ENCODE data around the gene BAZ2B. TPM values are rescaled to one million over a fixed set of nuclear protein-coding genes. Genes with fewer than 3 reads are reported as not detected.
"Not testable (repeated sequence)": the region's sequence is repeated elsewhere in the genome, so short reads cannot be mapped to it uniquely, and the experiment has no call there.

The BAZ2B gene
- total RNA-seq, 1 donor from 2014 or later = 76.2 TPM

- Histone ChIP-seq H3K4me3 (ENCODE audit: low read length in 3 of 3) (no peak overlapping the region), H3K4me1 (ENCODE audit: control insufficient read depth in 3 of 3, insufficient read depth in 3 of 3, low read length in 3 of 3) (no peaks in the 10 kb centered on the region), H3K27ac (ENCODE audit: low read depth, low read length) (no peak overlapping the region), H3K27me3 (ENCODE audit: control insufficient read depth in 3 of 3, insufficient read depth in 3 of 3, low read length in 3 of 3) (no peaks in the 10 kb centered on the region), H3K36me3 (ENCODE audit: control insufficient read depth in 3 of 3, insufficient read depth in 3 of 3, low read length in 3 of 3) (peaks cover 6 to 16% (median 10%) of the 10 kb centered on the region in 3 donors), H3K9me3 (ENCODE audit: control insufficient read depth in 3 of 3, low read length in 3 of 3) (no peaks in the 10 kb centered on the region), H3K9ac (ENCODE audit: low read depth in 1 of 3, low read length in 3 of 3) (no peak overlapping the region)
Measured at GRCh38 chr2:159409116-159409800, 207.1 kb downstream of the BAZ2B start.

- no peaks in the 10 kb centered on the region for H3K9me3 ChIP-seq (ENCODE audit: control insufficient read depth in 3 of 3, low read length in 3 of 3)
- no peak overlapping the region for H3K27ac ChIP-seq (ENCODE audit: low read depth, low read length)
- H3K4me1 ChIP-seq (ENCODE audit: control insufficient read depth in 3 of 3, insufficient read depth in 3 of 3, low read length in 3 of 3) = no peaks in the 10 kb centered on the region
- no peak overlapping the region for H3K4me3 ChIP-seq (ENCODE audit: low read length in 3 of 3)
- H3K36me3 ChIP-seq (ENCODE audit: control insufficient read depth in 3 of 3, insufficient read depth in 3 of 3, low read length in 3 of 3) = peaks cover 0 to 5% (median 0%) of the 10 kb centered on the region in 3 donors
- H3K9ac ChIP-seq (ENCODE audit: low read depth in 1 of 3, low read length in 3 of 3) = no peak overlapping the region
- H3K27me3 ChIP-seq (ENCODE audit: control insufficient read depth in 3 of 3, insufficient read depth in 3 of 3, low read length in 3 of 3) = no peaks in the 10 kb centered on the region
Measured at GRCh38 chr2:159402790-159403189, 213.6 kb downstream of the BAZ2B start.

DNA sequence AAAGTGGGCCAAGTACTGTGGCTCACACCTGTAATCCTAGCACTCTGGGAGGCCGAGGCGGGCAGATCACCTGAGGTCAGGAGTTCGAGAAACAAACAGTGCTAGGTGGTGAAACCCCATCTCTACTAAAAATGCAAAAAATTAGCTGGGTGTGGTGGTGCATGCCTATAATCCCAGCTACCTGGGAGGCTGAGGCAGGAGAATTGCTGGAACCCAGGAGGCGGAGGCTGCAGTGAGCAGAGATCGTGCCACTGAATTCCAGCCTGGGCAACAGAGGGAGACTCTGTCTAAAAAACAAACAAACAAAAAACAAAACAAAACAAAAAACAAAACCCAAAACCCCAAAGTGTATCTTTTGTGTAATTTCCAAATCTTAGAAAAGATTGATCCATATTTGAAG is 214.2 kb downstream of the BAZ2B start:
- not testable (repeated sequence) for H3K9me3 ChIP-seq (ENCODE audit: control insufficient read depth in 3 of 3, low read length in 3 of 3); H3K4me1 ChIP-seq (ENCODE audit: control insufficient read depth in 3 of 3, insufficient read depth in 3 of 3, low read length in 3 of 3); H3K9ac ChIP-seq (ENCODE audit: low read depth in 1 of 3, low read length in 3 of 3); H3K36me3 ChIP-seq (ENCODE audit: control insufficient read depth in 3 of 3, insufficient read depth in 3 of 3, low read length in 3 of 3); H3K27me3 ChIP-seq (ENCODE audit: control insufficient read depth in 3 of 3, insufficient read depth in 3 of 3, low read length in 3 of 3); H3K27ac ChIP-seq (ENCODE audit: low read depth, low read length); H3K4me3 ChIP-seq (ENCODE audit: low read length in 3 of 3)

DNA sequence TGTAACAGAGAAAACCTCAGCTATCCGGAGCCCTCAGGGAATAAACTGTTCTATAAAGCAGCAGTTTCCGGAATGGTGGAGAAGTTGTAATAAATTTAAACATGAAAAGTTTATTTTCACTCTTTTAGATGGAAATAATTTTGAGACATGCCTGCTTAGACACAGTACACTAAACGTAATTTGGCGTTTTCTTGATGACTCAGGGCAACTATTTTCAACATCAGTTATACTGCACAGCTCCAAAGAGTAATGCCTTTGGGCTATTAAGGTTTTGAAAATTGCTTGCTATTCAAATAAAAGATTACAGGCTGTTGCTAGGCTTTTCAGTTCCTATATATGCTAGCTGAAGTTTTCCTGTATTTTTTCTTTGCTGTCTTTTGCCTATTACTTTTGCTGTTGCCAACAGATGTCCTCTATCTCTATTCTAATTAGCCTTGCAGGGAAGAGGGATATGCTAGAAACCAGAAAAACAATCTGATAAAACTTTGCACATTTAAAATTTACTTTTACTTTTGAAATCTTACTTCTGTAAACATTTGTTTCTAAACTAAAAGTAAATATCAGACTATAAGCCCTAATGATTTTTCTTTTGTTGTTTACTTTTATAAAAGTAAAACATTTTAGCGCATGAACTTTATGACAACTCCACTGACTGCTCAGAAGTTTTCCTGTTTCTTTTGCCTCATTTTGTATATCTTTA is 216.5 kb downstream of the BAZ2B start:
- Histone ChIP-seq H3K4me1 (ENCODE audit: control insufficient read depth in 3 of 3, insufficient read depth in 3 of 3, low read length in 3 of 3) (no peaks in the 10 kb centered on the region), H3K9me3 (ENCODE audit: control insufficient read depth in 3 of 3, low read length in 3 of 3) (no peaks in the 10 kb centered on the region), H3K9ac (ENCODE audit: low read depth in 1 of 3, low read length in 3 of 3) (no peak overlapping the region), H3K36me3 (ENCODE audit: control insufficient read depth in 3 of 3, insufficient read depth in 3 of 3, low read length in 3 of 3) (no peaks in the 10 kb centered on the region), H3K27me3 (ENCODE audit: control insufficient read depth in 3 of 3, insufficient read depth in 3 of 3, low read length in 3 of 3) (no peaks in the 10 kb centered on the region), H3K4me3 (ENCODE audit: low read length in 3 of 3) (no peak overlapping the region), H3K27ac (ENCODE audit: low read depth, low read length) (no peak overlapping the region)

DNA sequence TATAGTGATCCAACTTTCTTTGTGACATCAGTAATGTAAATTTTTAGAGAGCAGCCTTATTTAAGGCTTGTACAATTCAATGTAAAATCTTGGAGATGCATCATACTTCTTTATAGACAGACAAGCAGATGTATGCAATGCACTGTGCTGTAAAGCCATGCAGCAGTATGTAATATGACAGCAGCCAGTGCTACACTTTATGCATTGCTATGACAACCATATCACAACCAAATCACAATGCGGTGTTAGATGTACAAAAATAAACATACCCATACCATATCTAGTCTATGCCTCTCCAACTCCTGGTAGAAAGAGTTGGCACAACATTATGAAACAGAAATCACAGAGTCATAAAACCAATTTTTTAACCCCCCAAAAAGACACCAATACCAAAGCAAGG is 219.5 kb downstream of the BAZ2B start:
- Histone ChIP-seq H3K36me3 (ENCODE audit: control insufficient read depth in 3 of 3, insufficient read depth in 3 of 3, low read length in 3 of 3) (peaks cover 3 to 9% (median 8%) of the 10 kb centered on the region in 3 donors), H3K27ac (ENCODE audit: low read depth, low read length) (no peak overlapping the region)

GRCh38 chr2:159382447-159383028 is 233.8 kb downstream of the BAZ2B start:
- Histone ChIP-seq H3K4me3 (ENCODE audit: low read length in 3 of 3) (no peak overlapping the region), H3K4me1 (ENCODE audit: control insufficient read depth in 3 of 3, insufficient read depth in 3 of 3, low read length in 3 of 3) (no peaks in the 10 kb centered on the region), H3K27me3 (ENCODE audit: control insufficient read depth in 3 of 3, insufficient read depth in 3 of 3, low read length in 3 of 3) (no peaks in the 10 kb centered on the region), H3K36me3 (ENCODE audit: control insufficient read depth in 3 of 3, insufficient read depth in 3 of 3, low read length in 3 of 3) (peaks cover 12 to 45% (median 28%) of the 10 kb centered on the region in 3 donors), H3K27ac (ENCODE audit: low read depth, low read length) (no peak overlapping the region), H3K9ac (ENCODE audit: low read depth in 1 of 3, low read length in 3 of 3) (no peak overlapping the region), H3K9me3 (ENCODE audit: control insufficient read depth in 3 of 3, low read length in 3 of 3) (no peaks in the 10 kb centered on the region)

More for the DNA sequence above, 219.5 kb downstream of the BAZ2B start:
- no peak overlapping the region for H3K4me3 ChIP-seq (ENCODE audit: low read length in 3 of 3)
- no peak overlapping the region for H3K9ac ChIP-seq (ENCODE audit: low read depth in 1 of 3, low read length in 3 of 3)
- no peaks in the 10 kb centered on the region for H3K27me3 ChIP-seq (ENCODE audit: control insufficient read depth in 3 of 3, insufficient read depth in 3 of 3, low read length in 3 of 3)
- H3K9me3 ChIP-seq (ENCODE audit: control insufficient read depth in 3 of 3, low read length in 3 of 3) = no peaks in the 10 kb centered on the region
- H3K4me1 ChIP-seq (ENCODE audit: control insufficient read depth in 3 of 3, insufficient read depth in 3 of 3, low read length in 3 of 3) = no peaks in the 10 kb centered on the region

GRCh38 chr2:159381574-159381973 is 234.8 kb downstream of the BAZ2B start:
- Histone ChIP-seq H3K4me3 (ENCODE audit: low read length in 3 of 3) (no peak overlapping the region), H3K9ac (ENCODE audit: low read depth in 1 of 3, low read length in 3 of 3) (no peak overlapping the region), H3K27me3 (ENCODE audit: control insufficient read depth in 3 of 3, insufficient read depth in 3 of 3, low read length in 3 of 3) (no peaks in the 10 kb centered on the region), H3K4me1 (ENCODE audit: control insufficient read depth in 3 of 3, insufficient read depth in 3 of 3, low read length in 3 of 3) (no peaks in the 10 kb centered on the region), H3K27ac (ENCODE audit: low read depth, low read length) (no peak overlapping the region), H3K36me3 (ENCODE audit: control insufficient read depth in 3 of 3, insufficient read depth in 3 of 3, low read length in 3 of 3) (peaks cover 12 to 42% (median 28%) of the 10 kb centered on the region in 3 donors), H3K9me3 (ENCODE audit: control insufficient read depth in 3 of 3, low read length in 3 of 3) (no peaks in the 10 kb centered on the region)

DNA sequence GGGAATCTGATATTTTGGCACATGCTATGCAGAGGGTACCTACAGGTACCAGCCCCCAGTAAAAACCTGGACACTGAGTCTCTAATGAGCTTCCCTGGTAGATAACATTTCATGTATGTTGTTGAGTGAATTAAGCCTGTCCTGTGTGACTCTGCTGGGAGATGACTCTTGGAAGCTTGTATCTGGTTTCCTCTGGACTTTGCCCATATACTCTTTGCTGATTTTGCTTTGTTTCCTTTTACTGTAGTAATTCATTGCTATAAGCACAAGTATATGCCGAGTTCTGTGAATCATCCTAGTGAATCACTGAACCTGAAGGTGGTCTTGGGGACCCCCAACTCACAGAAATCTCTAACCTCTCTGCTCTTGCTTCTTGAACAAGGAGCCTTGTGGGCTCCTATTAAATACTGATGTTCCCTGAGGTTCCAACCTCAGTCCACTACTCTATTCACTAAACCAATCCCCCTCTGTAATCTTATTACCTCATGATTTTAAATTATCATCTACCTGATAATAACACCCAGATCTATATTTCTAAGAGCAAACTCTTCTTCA is 235.6 kb downstream of the BAZ2B start:
- Histone ChIP-seq H3K9me3 (ENCODE audit: control insufficient read depth in 3 of 3, low read length in 3 of 3) (no peaks in the 10 kb centered on the region), H3K4me3 (ENCODE audit: low read length in 3 of 3) (no peak overlapping the region), H3K4me1 (ENCODE audit: control insufficient read depth in 3 of 3, insufficient read depth in 3 of 3, low read length in 3 of 3) (no peaks in the 10 kb centered on the region), H3K9ac (ENCODE audit: low read depth in 1 of 3, low read length in 3 of 3) (no peak overlapping the region), H3K27me3 (ENCODE audit: control insufficient read depth in 3 of 3, insufficient read depth in 3 of 3, low read length in 3 of 3) (no peaks in the 10 kb centered on the region), H3K27ac (ENCODE audit: low read depth, low read length) (no peak overlapping the region), H3K36me3 (ENCODE audit: control insufficient read depth in 3 of 3, insufficient read depth in 3 of 3, low read length in 3 of 3) (peaks cover 12 to 35% (median 24%) of the 10 kb centered on the region in 3 donors)

GRCh38 chr2:159379181-159379580 is 237.2 kb downstream of the BAZ2B start:
- no peaks in the 10 kb centered on the region for H3K4me1 ChIP-seq (ENCODE audit: control insufficient read depth in 3 of 3, insufficient read depth in 3 of 3, low read length in 3 of 3)
- H3K27me3 ChIP-seq (ENCODE audit: control insufficient read depth in 3 of 3, insufficient read depth in 3 of 3, low read length in 3 of 3) = no peaks in the 10 kb centered on the region

DNA sequence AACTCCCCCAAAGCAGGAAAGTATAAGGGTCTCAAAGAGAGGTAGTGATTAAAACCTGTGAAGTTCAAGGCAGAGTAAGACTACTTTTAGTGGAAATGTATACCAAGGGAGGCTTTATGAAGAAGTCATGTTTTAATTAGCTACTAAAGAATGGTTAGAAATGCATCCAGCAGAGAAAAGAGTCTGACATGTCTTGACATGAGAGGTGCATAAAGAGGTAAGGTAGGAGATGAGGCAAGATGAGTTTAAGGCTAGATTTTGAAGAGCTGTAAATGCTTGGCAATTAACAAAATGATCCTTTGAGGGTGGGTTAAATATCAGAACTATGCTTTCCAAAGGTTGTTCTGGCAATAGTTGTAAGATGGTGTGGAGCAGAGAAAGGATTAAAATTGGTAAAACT is 241.1 kb downstream of the BAZ2B start:
- Histone ChIP-seq H3K9me3 (ENCODE audit: control insufficient read depth in 3 of 3, low read length in 3 of 3) (no peaks in the 10 kb centered on the region), H3K36me3 (ENCODE audit: control insufficient read depth in 3 of 3, insufficient read depth in 3 of 3, low read length in 3 of 3) (peaks cover 5 to 42% (median 27%) of the 10 kb centered on the region in 3 donors), H3K4me1 (ENCODE audit: control insufficient read depth in 3 of 3, insufficient read depth in 3 of 3, low read length in 3 of 3) (no peaks in the 10 kb centered on the region), H3K4me3 (ENCODE audit: low read length in 3 of 3) (no peak overlapping the region), H3K27me3 (ENCODE audit: control insufficient read depth in 3 of 3, insufficient read depth in 3 of 3, low read length in 3 of 3) (no peaks in the 10 kb centered on the region), H3K9ac (ENCODE audit: low read depth in 1 of 3, low read length in 3 of 3) (no peak overlapping the region), H3K27ac (ENCODE audit: low read depth, low read length) (no peak overlapping the region)

More at GRCh38 chr2:159379181-159379580, 237.2 kb downstream of the BAZ2B start:
- Histone ChIP-seq H3K4me3 (ENCODE audit: low read length in 3 of 3) (no peak overlapping the region), H3K9me3 (ENCODE audit: control insufficient read depth in 3 of 3, low read length in 3 of 3) (no peaks in the 10 kb centered on the region), H3K27ac (ENCODE audit: low read depth, low read length) (no peak overlapping the region), H3K9ac (ENCODE audit: low read depth in 1 of 3, low read length in 3 of 3) (no peak overlapping the region), H3K36me3 (ENCODE audit: control insufficient read depth in 3 of 3, insufficient read depth in 3 of 3, low read length in 3 of 3) (peaks cover 12 to 31% (median 19%) of the 10 kb centered on the region in 3 donors)
